ENCODE results near the gene KCND2. TPM values are rescaled to one million over a fixed set of nuclear protein-coding genes. Genes with fewer than 3 reads are reported as not detected.

KCND2 gene
- total RNA-seq, 1 experiment from 2014 or later = not detected

DNA sequence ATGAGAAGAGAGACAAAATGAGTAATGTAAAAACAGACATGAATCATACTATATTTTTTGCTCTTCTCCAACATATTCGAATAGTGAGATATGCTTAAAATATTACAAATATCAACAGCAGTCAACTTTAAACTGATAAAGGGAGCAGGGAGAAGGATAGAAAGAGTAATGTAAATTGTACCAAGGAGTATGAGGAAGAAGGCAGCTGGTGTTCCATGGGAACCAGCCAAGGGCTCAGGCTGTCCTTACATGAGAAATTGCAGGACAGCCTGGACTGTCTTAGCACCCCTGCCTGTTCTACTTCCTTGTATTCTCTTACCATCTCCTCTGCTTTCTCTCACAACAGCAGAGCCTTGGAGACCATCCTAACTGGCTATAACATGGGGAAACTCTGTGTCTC, 456.3 kb downstream of the KCND2 start:
- ChIA-PET CTCF (no interaction called here), POLR2A (no interaction called here)
- Histone ChIP-seq H3K4me1 (ENCODE audit: control insufficient read depth, insufficient read depth, low read length) (no peaks in the 10 kb centered on the region), H3K36me3 (ENCODE audit: control insufficient read depth, insufficient read depth, low read length) (no peaks in the 10 kb centered on the region), H3K27me3 (ENCODE audit: control insufficient read depth, insufficient read depth, low read length) (no peaks in the 10 kb centered on the region), H3K27ac (ENCODE audit: low read length) (no peak overlapping the region), H3K4me3 (ENCODE audit: low read depth in 2 of 2, low read length in 2 of 2) (no peak overlapping the region), H3K9me3 (ENCODE audit: control insufficient read depth, insufficient read depth, low read depth, low read length) (no peaks in the 10 kb centered on the region)
- no TSS peak for BruUV-seq (replicated peaks)
- in situ Hi-C loops (cut with HindIII; ENCODE audit: low pct_unique_long_range_greater_than_20kb, low sequenced_read_pairs) = no loop called here
- intact Hi-C loops (cut with micrococcal nuclease; ENCODE audit: unreplicated experiment) = loop anchor here (10.0 kb wide), 1 partner anchor 154 kb away; no protein-coding TSS in a partner anchor
- DNase-seq (ENCODE audit: low read depth, low spot score) (no peak), ATAC-seq (no peak)
- TF ChIP-seq, protein P1, sequence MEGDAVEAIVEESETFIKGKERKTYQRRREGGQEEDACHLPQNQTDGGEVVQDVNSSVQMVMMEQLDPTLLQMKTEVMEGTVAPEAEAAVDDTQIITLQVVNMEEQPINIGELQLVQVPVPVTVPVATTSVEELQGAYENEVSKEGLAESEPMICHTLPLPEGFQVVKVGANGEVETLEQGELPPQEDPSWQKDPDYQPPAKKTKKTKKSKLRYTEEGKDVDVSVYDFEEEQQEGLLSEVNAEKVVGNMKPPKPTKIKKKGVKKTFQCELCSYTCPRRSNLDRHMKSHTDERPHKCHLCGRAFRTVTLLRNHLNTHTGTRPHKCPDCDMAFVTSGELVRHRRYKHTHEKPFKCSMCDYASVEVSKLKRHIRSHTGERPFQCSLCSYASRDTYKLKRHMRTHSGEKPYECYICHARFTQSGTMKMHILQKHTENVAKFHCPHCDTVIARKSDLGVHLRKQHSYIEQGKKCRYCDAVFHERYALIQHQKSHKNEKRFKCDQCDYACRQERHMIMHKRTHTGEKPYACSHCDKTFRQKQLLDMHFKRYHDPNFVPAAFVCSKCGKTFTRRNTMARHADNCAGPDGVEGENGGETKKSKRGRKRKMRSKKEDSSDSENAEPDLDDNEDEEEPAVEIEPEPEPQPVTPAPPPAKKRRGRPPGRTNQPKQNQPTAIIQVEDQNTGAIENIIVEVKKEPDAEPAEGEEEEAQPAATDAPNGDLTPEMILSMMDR (IDR thresholded peaks at IDR 0.05) = no peak
- TF ChIP-seq TCF7L2 (IDR thresholded peaks at IDR 0.05; ENCODE audit: low read depth, low read length) = no peak
- no peak for TF ChIP-seq POLR2AphosphoS5 (IDR thresholded peaks at IDR 0.05; ENCODE audit: low read depth, low read length)
- TF ChIP-seq SIN3A (IDR thresholded peaks at IDR 0.05; ENCODE audit: borderline replicate concordance, insufficient read depth, low read depth, low read length) = no peak
- TF ChIP-seq, protein P2, sequence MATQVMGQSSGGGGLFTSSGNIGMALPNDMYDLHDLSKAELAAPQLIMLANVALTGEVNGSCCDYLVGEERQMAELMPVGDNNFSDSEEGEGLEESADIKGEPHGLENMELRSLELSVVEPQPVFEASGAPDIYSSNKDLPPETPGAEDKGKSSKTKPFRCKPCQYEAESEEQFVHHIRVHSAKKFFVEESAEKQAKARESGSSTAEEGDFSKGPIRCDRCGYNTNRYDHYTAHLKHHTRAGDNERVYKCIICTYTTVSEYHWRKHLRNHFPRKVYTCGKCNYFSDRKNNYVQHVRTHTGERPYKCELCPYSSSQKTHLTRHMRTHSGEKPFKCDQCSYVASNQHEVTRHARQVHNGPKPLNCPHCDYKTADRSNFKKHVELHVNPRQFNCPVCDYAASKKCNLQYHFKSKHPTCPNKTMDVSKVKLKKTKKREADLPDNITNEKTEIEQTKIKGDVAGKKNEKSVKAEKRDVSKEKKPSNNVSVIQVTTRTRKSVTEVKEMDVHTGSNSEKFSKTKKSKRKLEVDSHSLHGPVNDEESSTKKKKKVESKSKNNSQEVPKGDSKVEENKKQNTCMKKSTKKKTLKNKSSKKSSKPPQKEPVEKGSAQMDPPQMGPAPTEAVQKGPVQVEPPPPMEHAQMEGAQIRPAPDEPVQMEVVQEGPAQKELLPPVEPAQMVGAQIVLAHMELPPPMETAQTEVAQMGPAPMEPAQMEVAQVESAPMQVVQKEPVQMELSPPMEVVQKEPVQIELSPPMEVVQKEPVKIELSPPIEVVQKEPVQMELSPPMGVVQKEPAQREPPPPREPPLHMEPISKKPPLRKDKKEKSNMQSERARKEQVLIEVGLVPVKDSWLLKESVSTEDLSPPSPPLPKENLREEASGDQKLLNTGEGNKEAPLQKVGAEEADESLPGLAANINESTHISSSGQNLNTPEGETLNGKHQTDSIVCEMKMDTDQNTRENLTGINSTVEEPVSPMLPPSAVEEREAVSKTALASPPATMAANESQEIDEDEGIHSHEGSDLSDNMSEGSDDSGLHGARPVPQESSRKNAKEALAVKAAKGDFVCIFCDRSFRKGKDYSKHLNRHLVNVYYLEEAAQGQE (IDR thresholded peaks at IDR 0.05; ENCODE audit: insufficient read depth in 1 of 2, low read depth in 2 of 2, low read length in 1 of 2) = no peak

DNA sequence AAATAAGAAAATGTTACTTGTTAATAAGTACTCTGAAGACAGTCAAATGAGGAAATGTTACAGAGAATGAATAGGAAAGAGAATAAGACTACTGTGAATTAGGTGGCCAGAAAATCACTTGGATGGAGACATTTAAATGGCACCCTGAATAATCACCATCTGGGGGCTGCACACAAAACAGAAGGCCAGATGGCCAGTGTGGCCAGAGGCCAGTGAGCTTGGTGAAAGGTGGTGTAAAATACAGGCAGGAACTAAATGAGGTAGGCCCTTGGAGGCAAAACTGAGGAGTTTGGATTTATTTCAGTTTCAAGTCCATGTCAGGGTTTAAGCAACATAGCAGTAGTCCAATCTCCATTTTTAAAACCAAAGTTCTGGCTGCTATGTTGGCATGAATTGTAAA, 458.3 kb downstream of the KCND2 start:
- no peaks in the 10 kb centered on the region for H3K9me3 ChIP-seq (ENCODE audit: control insufficient read depth, insufficient read depth, low read depth, low read length)
- H3K27ac ChIP-seq (ENCODE audit: low read length) = no peak overlapping the region
- H3K27me3 ChIP-seq (ENCODE audit: control insufficient read depth, insufficient read depth, low read length) = no peaks in the 10 kb centered on the region
- DNase-seq (ENCODE audit: low read depth, low spot score) (no peak), ATAC-seq (no peak)
- in situ Hi-C loops (cut with HindIII; ENCODE audit: low pct_unique_long_range_greater_than_20kb, low sequenced_read_pairs) = no loop called here
- no peak for TF ChIP-seq TCF7L2 (IDR thresholded peaks at IDR 0.05; ENCODE audit: low read depth, low read length)
- TF ChIP-seq POLR2AphosphoS5 (IDR thresholded peaks at IDR 0.05; ENCODE audit: low read depth, low read length) = no peak
- TF ChIP-seq, protein P1 (IDR thresholded peaks at IDR 0.05) = no peak
- no peak for TF ChIP-seq SIN3A (IDR thresholded peaks at IDR 0.05; ENCODE audit: borderline replicate concordance, insufficient read depth, low read depth, low read length)
- TF ChIP-seq, protein P2 (IDR thresholded peaks at IDR 0.05; ENCODE audit: insufficient read depth in 1 of 2, low read depth in 2 of 2, low read length in 1 of 2) = no peak
- POLR2A ChIA-PET = no interaction called here
- intact Hi-C loops (cut with micrococcal nuclease; ENCODE audit: unreplicated experiment) = no loop called here
- CTCF ChIA-PET = no interaction called here
- H3K36me3 ChIP-seq (ENCODE audit: control insufficient read depth, insufficient read depth, low read length) = no peaks in the 10 kb centered on the region
- no TSS peak for BruUV-seq (replicated peaks)
- H3K4me3 ChIP-seq (ENCODE audit: low read depth in 2 of 2, low read length in 2 of 2) = no peak overlapping the region
- no peaks in the 10 kb centered on the region for H3K4me1 ChIP-seq (ENCODE audit: control insufficient read depth, insufficient read depth, low read length)

All from Panc1 (cell line).